MM.1S (cell line): ENCODE measurements around the gene YEATS2.

Source experiments
- EZH2 ChIP-seq: fragments of 300-600 bp; sonication (generic); optimal IDR thresholded peaks from 2 replicates; pipeline ENCODE3; 2017; ENCODE audit warnings: low read depth, mild to moderate bottlenecking, antibody characterized with exemption, low read length, mixed read lengths
- EZH2phosphoT487 ChIP-seq: fragments of 300-600 bp; sonication (generic); IDR thresholded peaks from 2 replicates; pipeline ENCODE4 v1.6.1; 2018; ENCODE audit warnings: antibody characterized with exemption, low read length
- TF ChIP-seq, protein P1 (sequence below): fragments of 300-600 bp; sonication (generic); IDR thresholded peaks from 2 replicates; pipeline ENCODE4 v1.5.1; 2016; ENCODE audit warnings: antibody characterized with exemption, low read length, mixed read lengths

DNA sequence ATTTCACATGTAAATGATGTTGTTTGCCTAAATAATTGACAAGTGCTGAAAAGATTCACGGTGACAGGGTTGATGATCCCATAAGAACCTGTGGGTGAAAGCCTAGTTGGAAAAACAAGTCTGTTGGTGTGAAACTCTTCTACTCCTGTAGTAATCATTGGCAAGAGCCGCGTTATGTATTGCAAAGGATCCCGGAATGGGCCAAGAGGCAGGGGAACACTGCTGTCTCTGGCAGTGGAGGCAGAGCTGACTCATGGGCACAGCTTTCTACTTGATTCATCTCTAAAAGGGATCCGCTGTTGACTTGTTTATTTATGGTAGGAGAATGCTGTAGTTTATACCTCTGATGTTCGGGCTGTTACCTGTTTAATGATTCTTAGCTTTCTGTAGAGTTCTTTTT, 64.7 kb downstream of the YEATS2 start:
- TF ChIP-seq EZH2: no peak
- TF ChIP-seq, protein P1, sequence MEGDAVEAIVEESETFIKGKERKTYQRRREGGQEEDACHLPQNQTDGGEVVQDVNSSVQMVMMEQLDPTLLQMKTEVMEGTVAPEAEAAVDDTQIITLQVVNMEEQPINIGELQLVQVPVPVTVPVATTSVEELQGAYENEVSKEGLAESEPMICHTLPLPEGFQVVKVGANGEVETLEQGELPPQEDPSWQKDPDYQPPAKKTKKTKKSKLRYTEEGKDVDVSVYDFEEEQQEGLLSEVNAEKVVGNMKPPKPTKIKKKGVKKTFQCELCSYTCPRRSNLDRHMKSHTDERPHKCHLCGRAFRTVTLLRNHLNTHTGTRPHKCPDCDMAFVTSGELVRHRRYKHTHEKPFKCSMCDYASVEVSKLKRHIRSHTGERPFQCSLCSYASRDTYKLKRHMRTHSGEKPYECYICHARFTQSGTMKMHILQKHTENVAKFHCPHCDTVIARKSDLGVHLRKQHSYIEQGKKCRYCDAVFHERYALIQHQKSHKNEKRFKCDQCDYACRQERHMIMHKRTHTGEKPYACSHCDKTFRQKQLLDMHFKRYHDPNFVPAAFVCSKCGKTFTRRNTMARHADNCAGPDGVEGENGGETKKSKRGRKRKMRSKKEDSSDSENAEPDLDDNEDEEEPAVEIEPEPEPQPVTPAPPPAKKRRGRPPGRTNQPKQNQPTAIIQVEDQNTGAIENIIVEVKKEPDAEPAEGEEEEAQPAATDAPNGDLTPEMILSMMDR: no peak
- no peak for TF ChIP-seq EZH2phosphoT487
